ENCODE measurements around the gene ATP1B4. TPM values are rescaled to one million over a fixed set of nuclear protein-coding genes. Genes with fewer than 3 reads are reported as not detected.

The ATP1B4 gene
- not detected for total RNA-seq

DNA sequence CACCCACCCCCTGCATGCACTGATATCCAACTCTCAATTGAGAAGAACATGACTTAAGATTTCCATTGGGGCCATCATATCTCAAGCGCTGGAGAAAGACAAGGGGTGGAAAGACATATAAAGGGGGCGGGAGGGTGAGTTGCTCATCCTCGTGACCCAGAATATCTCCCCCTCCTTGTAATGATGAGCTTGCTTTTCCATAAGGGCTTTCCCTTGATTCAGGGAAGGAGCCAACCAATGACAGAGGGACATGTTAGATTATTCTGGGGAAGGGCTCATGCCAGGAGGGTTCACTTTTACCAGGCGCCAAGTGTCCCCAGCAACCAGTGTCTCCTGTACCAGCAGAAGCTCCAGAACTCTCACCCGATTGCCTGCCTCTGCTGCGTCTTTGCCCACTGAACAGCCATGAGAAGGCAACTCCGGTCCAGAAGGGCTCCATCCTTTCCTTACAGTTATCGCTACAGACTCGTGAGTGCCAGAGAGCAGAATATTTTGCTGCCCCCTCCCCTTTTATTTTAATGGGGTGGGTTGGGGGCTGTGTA is at the start of gene ATP1B4:
Gene ATP1B4 (plus strand): TSS at position 326 of the 542 bp plus-strand sequence. CDS start 80 bp downstream, at position 406.
- DNase-seq (ENCODE audit: low spot score) (no peak), ATAC-seq (ENCODE audit: insufficient number of reproducible peaks, low FRiP score, low read depth) (no peak)
- no peak within 1 kb of the TSS for H3K4me3 ChIP-seq
- H3K9me3 ChIP-seq: no peaks in the 10 kb centered on the region
- TF ChIP-seq CTCF (IDR thresholded peaks at IDR 0.05): no peak
- H3K27ac ChIP-seq: no peak within 1 kb of the TSS
- no peaks in the 10 kb centered on the region for H3K36me3 ChIP-seq
- H3K4me1 ChIP-seq (ENCODE audit: control insufficient read depth in 1 of 2, low read depth in 2 of 2): no peaks in the 10 kb centered on the region
- no peaks in the 10 kb centered on the region for H3K27me3 ChIP-seq (replicated peaks; ENCODE audit: insufficient read depth)

DNA sequence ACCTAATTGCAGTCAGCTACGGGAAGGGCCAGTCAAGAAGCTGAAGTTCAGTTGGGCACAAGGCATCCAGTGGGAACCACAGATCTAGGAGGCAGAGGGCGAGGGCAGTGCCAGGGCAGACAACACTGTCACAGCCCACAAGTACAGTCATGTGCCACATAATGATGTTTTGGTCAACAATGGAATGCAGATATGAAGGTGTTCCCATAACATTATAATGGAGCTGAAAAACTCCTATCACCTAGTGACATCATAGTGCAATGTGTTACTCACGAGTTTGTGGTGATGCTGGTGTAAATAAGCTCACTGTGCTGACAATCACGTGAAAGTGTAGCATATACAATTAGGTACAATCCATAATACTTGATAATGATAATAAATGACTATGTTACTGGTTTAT is 46.1 kb upstream of the ATP1B4 start:
- H3K4me3 ChIP-seq: no peak overlapping the region
- TF ChIP-seq CTCF (IDR thresholded peaks at IDR 0.05): no peak
- no peaks in the 10 kb centered on the region for H3K9me3 ChIP-seq
- ATAC-seq (ENCODE audit: insufficient number of reproducible peaks, low FRiP score, low read depth) (no peak), DNase-seq (ENCODE audit: low spot score) (no peak)
- H3K27me3 ChIP-seq (replicated peaks; ENCODE audit: insufficient read depth): no peaks in the 10 kb centered on the region
- no peak overlapping the region for H3K27ac ChIP-seq
- no peaks in the 10 kb centered on the region for H3K4me1 ChIP-seq (ENCODE audit: control insufficient read depth in 1 of 2, low read depth in 2 of 2)
- no peaks in the 10 kb centered on the region for H3K36me3 ChIP-seq

GRCh38 chrX:120316587-120317283 is 45.2 kb upstream of the ATP1B4 start:
- no peak for ATAC-seq (ENCODE audit: insufficient number of reproducible peaks, low FRiP score, low read depth)
- Histone ChIP-seq H3K27ac (no peak overlapping the region), H3K4me1 (ENCODE audit: control insufficient read depth in 1 of 2, low read depth in 2 of 2) (no peaks in the 10 kb centered on the region), H3K4me3 (no peak overlapping the region), H3K27me3 (replicated peaks; ENCODE audit: insufficient read depth) (no peaks in the 10 kb centered on the region), H3K9me3 (no peaks in the 10 kb centered on the region), H3K36me3 (no peaks in the 10 kb centered on the region)
- no peak for DNase-seq (ENCODE audit: low spot score)
- no peak for TF ChIP-seq CTCF (IDR thresholded peaks at IDR 0.05)

DNA sequence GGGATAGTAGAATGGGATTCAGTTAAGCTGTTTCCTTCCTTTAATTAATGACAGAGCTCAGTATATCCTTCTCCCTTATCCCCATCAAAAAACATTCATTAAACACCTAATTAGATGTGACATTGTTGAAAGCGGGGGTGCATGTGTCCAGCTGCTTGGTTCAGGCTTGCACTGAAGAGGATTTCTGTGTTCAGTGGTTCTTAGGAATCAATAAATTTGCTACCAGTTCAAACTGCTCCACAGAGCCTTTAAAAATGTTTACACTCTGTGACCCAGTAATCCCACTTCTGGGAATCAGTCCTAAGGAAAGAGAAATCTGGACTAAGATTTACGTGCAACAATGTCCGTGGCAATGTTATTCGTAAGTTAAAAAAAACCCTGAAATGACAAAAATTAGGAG is 43.5 kb upstream of the ATP1B4 start:
- no peaks in the 10 kb centered on the region for H3K36me3 ChIP-seq
- ATAC-seq (ENCODE audit: insufficient number of reproducible peaks, low FRiP score, low read depth) (no peak), DNase-seq (ENCODE audit: low spot score) (no peak)
- no peak overlapping the region for H3K4me3 ChIP-seq
- H3K27me3 ChIP-seq (replicated peaks; ENCODE audit: insufficient read depth): no peaks in the 10 kb centered on the region
- H3K4me1 ChIP-seq (ENCODE audit: control insufficient read depth in 1 of 2, low read depth in 2 of 2): no peaks in the 10 kb centered on the region
- TF ChIP-seq CTCF (IDR thresholded peaks at IDR 0.05): no peak
- H3K9me3 ChIP-seq: no peaks in the 10 kb centered on the region
- no peak overlapping the region for H3K27ac ChIP-seq

GRCh38 chrX:120321520-120322281 is 40.2 kb upstream of the ATP1B4 start:
- no peaks in the 10 kb centered on the region for H3K27me3 ChIP-seq (replicated peaks; ENCODE audit: insufficient read depth)
- no peaks in the 10 kb centered on the region for H3K36me3 ChIP-seq
- no peak overlapping the region for H3K4me3 ChIP-seq
- TF ChIP-seq CTCF (IDR thresholded peaks at IDR 0.05): no peak
- H3K9me3 ChIP-seq: no peaks in the 10 kb centered on the region
- no peak for ATAC-seq (ENCODE audit: insufficient number of reproducible peaks, low FRiP score, low read depth)
- H3K4me1 ChIP-seq (ENCODE audit: control insufficient read depth in 1 of 2, low read depth in 2 of 2): no peaks in the 10 kb centered on the region
- no peak for DNase-seq (ENCODE audit: low spot score)
- H3K27ac ChIP-seq: no peak overlapping the region
